Endothelial cell of umbilical vein (primary cell): ENCODE data around the gene PITPNB. TPM values are rescaled to one million over a fixed set of nuclear protein-coding genes. Genes with fewer than 3 reads are reported as not detected.

Experiments
- BruUV-seq: library from RNA; stranded (reverse); fragments of 400-500 nt; replicated peaks from 2 replicates; lab custom pipeline; 2021; lab: Mats Ljungman, UMichigan
- CTCF ChIA-PET: fragments of 300-600, 350-600 bp; sonication (Branson Sonifier 250); formaldehyde crosslinking; loops from one replicate; lab custom pipeline; 2021; ENCODE audit warnings: antibody characterized with exemption, inconsistent platforms; lab: Charles Lee
- POLR2A ChIA-PET: fragments of 300-600, 350-600 bp; sonication (Branson Sonifier 250); formaldehyde crosslinking; loops from one replicate; lab custom pipeline; 2021; ENCODE audit warnings: antibody characterized with exemption, inconsistent platforms; lab: Charles Lee
- DNase-seq: peaks from one replicate; pipeline ENCODE4 v3.0.0-alpha.2; 2011; ENCODE audit warnings: low read depth, low spot score
- FAIRE-seq: peaks from 2 replicates; lab custom pipeline; 2011; peaks lifted over from hg19 to GRCh38; lab: Jason Lieb, UNC
- H2AFZ ChIP-seq: 2 replicates; pipeline ENCODE4 v1.6.0; 2012; ENCODE audit warnings: low read depth, low read length, control low read depth, inconsistent platforms
- H3K27ac ChIP-seq: 2 replicates; pipeline ENCODE4 v1.5.1; 2011; ENCODE audit warnings: low read depth, mild to moderate bottlenecking, control low read depth, low read length, moderate library complexity; ENCODE audit not compliant: insufficient read depth
- H3K27me3 ChIP-seq, 2 experiments: 2 replicates each; pipeline versions ENCODE4 v1.6.0 to v1.6.1; 2011; ENCODE audit warnings: low read length in 2 of 2, mixed read lengths in 1 of 2; ENCODE audit not compliant: control insufficient read depth in 2 of 2, insufficient read depth in 2 of 2
- H3K36me3 ChIP-seq, 2 experiments: 2 replicates in 1 of 2; 3 replicates in 1 of 2; pipeline ENCODE4 v1.5.1; 2011; ENCODE audit warnings: low read length in 2 of 2, mild to moderate bottlenecking in 1 of 2, moderate library complexity in 1 of 2; ENCODE audit not compliant: control insufficient read depth in 2 of 2, insufficient read depth in 2 of 2; ENCODE audit errors: extremely low read depth in 1 of 2
- H3K4me1 ChIP-seq: 3 replicates; pipeline ENCODE4 v1.5.1; 2011; ENCODE audit warnings: mild to moderate bottlenecking, low read length; ENCODE audit not compliant: control insufficient read depth, insufficient read depth; ENCODE audit errors: extremely low read depth
- H3K4me2 ChIP-seq: 2 replicates; pipeline ENCODE4 v1.6.1; 2011; ENCODE audit warnings: low read length, control low read depth, mixed read lengths; ENCODE audit not compliant: insufficient read depth
- H3K4me3 ChIP-seq, 3 experiments: fragments of 200-600 bp in 1 of 3; sonication (generic), shearing (Covaris generic) in 1 of 3; replicated peaks in 1 of 3; 2 replicates each; pipeline ENCODE4 v1.5.1; 2011 to 2016; ENCODE audit warnings: control low read depth in 3 of 3, low read length in 3 of 3, mild to moderate bottlenecking in 2 of 3, inconsistent platforms in 1 of 3, low read depth in 1 of 3, moderate library complexity in 1 of 3; ENCODE audit not compliant: insufficient read depth in 1 of 3
- H3K79me2 ChIP-seq: 2 replicates; pipeline ENCODE4 v1.6.0; 2012; ENCODE audit warnings: low read length, inconsistent platforms; ENCODE audit not compliant: control insufficient read depth, insufficient read depth
- H3K9ac ChIP-seq: replicated peaks from 2 replicates; pipeline ENCODE3; 2011; ENCODE audit warnings: low read length, control low read depth; ENCODE audit not compliant: insufficient read depth; ENCODE audit errors: extremely low read depth
- H3K9me1 ChIP-seq: replicated peaks from 3 replicates; pipeline ENCODE4 v1.6.0; 2011; ENCODE audit warnings: mild to moderate bottlenecking, low read length; ENCODE audit not compliant: control insufficient read depth, insufficient read depth; ENCODE audit errors: extremely low read depth
- H3K9me3 ChIP-seq: replicated peaks from 2 replicates; pipeline ENCODE4 v1.5.1; 2012; ENCODE audit warnings: low read length, inconsistent platforms; ENCODE audit not compliant: control insufficient read depth, insufficient read depth
- H4K20me1 ChIP-seq: replicated peaks from 2 replicates; pipeline ENCODE3; 2011; ENCODE audit warnings: mild to moderate bottlenecking, low read length; ENCODE audit not compliant: control insufficient read depth, insufficient read depth; ENCODE audit errors: extremely low read depth
- CTCF ChIP-seq, 2 donors: IDR thresholded peaks; 1 replicate in 1 of 2; 2 replicates in 1 of 2; pipeline ENCODE4 v1.5.1; 2011; ENCODE audit warnings: low read length in 2 of 2, mild to moderate bottlenecking in 2 of 2, moderate library complexity in 2 of 2, control low read depth in 1 of 2, inconsistent platforms in 1 of 2, low read depth in 1 of 2; ENCODE audit not compliant: insufficient read depth in 1 of 2; ENCODE audit errors: extremely low read depth in 1 of 2
- EZH2 ChIP-seq: IDR thresholded peaks from 2 replicates; pipeline ENCODE4 v1.6.1; 2012; ENCODE audit warnings: borderline replicate concordance, low read depth, mild to moderate bottlenecking, moderate library complexity, low read length, inconsistent platforms; ENCODE audit not compliant: severe bottlenecking
- FOS ChIP-seq: IDR thresholded peaks from 2 replicates; pipeline ENCODE4 v1.6.1; 2011; ENCODE audit warnings: mild to moderate bottlenecking, low read length, moderate library complexity, borderline replicate concordance; ENCODE audit not compliant: insufficient read depth
- GATA2 ChIP-seq: IDR thresholded peaks from 2 replicates; pipeline ENCODE4 v1.7.0; 2011; ENCODE audit warnings: low read depth, mild to moderate bottlenecking, moderate library complexity, mixed read lengths, low read length; ENCODE audit not compliant: insufficient read length, insufficient read depth
- JUN ChIP-seq: IDR thresholded peaks from 2 replicates; pipeline ENCODE4 v1.6.1; 2011; ENCODE audit warnings: borderline replicate concordance, low read depth; ENCODE audit not compliant: insufficient read length, insufficient read depth
- MYC ChIP-seq: IDR thresholded peaks from one replicate; pipeline ENCODE4 v1.6.1; 2011; ENCODE audit warnings: mild to moderate bottlenecking, low read depth, low read length
- POLR2A ChIP-seq: IDR thresholded peaks from 2 replicates; pipeline ENCODE4 v1.6.1; 2012; ENCODE audit warnings: low read depth, mild to moderate bottlenecking, control low read depth, low read length
- POLR2AphosphoS5 ChIP-seq: IDR thresholded peaks from 2 replicates; pipeline ENCODE4 v1.6.1; 2012; ENCODE audit warnings: low read depth, mild to moderate bottlenecking, control low read depth, low read length, moderate library complexity; ENCODE audit not compliant: insufficient read depth
- dilution Hi-C: fragments of 300-500 bp; cut with MboI; formaldehyde crosslinking; loops from one replicate; pipeline ENCODE4 v1.15.0; 2019; ENCODE audit warnings: low sequenced_read_pairs; ENCODE audit not compliant: extremely low pct_ligation_motif_present
- intact Hi-C: fragments of 100-400 bp; cut with micrococcal nuclease; formaldehyde crosslinking; loops from one replicate; pipeline ENCODE4 v1.10.0; 2022
- polyA plus RNA-seq, 4 experiments: library from polyadenylated mRNA; depleted of rRNA in 3 of 4; stranded (reverse) in 3 of 4; unstranded in 1 of 4; fragments of >200 nt; gene quantifications; 2 replicates each; pipeline versions ENCODE4 v1.2.1 to v1.2.3, GENCODE V29; 2011 to 2012; ENCODE audit warnings: missing spikeins in 1 of 4
- total RNA-seq: library from RNA; stranded (reverse); gene quantifications from 2 replicates; pipeline ENCODE4 v1.2.3, GENCODE V29; 2021
- TF ChIP-seq, protein P1 (sequence below): IDR thresholded peaks from 2 replicates; pipeline ENCODE4 v1.6.1; 2011; ENCODE audit not compliant: insufficient read depth, insufficient read length

Gene PITPNB
- total and polyA plus RNA-seq, 2 donors (not counting 3 experiments of a cell fraction or from before 2014, with no cell fraction given), result 29.7 to 108 TPM

DNA sequence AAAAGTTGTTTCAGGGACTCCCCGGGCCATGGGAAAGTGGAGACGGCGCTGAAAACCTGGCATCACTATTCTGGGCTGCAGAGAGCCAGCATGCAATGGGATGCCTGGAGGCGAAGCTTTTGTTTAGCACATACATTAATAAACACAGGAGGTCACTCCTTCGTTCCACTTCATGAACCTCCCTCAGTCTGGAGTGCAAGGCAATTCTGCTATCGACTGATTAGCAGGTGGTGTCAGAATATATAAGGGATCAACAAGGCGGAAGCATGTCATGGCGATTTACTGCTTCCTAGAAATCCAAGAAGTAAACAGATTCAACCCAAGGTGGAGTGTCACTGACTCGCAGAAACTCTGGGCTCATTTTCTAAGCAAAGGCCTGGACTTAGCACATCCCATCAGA is 72.1 kb downstream of the PITPNB start:
- Histone ChIP-seq H3K9ac (no peak overlapping the region), H3K36me3 (peaks cover 4 to 16% of the 10 kb centered on the region in 2 experiments), H3K9me3 (no peaks in the 10 kb centered on the region), H3K79me2 (no peaks in the 10 kb centered on the region), H4K20me1 (no peaks in the 10 kb centered on the region), H3K27ac (no peak overlapping the region), H2AFZ (no peak overlapping the region), H3K4me3 (no peak overlapping the region), H3K4me1 (peaks cover 14% of the 10 kb centered on the region), H3K9me1 (no peaks in the 10 kb centered on the region), H3K27me3 (no peaks in the 10 kb centered on the region), H3K4me2 (no peak overlapping the region)
- no peak for DNase-seq
- POLR2A ChIA-PET, result no interaction called here
- TF ChIP-seq, protein P1, sequence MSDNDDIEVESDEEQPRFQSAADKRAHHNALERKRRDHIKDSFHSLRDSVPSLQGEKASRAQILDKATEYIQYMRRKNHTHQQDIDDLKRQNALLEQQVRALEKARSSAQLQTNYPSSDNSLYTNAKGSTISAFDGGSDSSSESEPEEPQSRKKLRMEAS, result no peak
- no peak for TF ChIP-seq POLR2AphosphoS5
- no peak for TF ChIP-seq JUN
- no peak for TF ChIP-seq POLR2A
- no peak for TF ChIP-seq FOS
- TF ChIP-seq CTCF (IDR thresholded peaks at IDR 0.05; ENCODE audit: extremely low read depth in 1 of 2, insufficient read depth in 1 of 2, low read depth in 1 of 2, low read length in 2 of 2), result no peak
- TF ChIP-seq EZH2, result no peak
- TF ChIP-seq MYC, result no peak
- TF ChIP-seq GATA2, result no peak
- BruUV-seq, result no TSS peak
- FAIRE-seq, result no peak
- CTCF ChIA-PET, result no interaction called here
- dilution Hi-C loops (no loop called here), intact Hi-C loops (no loop called here)
